GM12874 (cell line): ENCODE data around the gene TMEM263.

Experiments
- TF ChIP-seq, protein P1 (sequence below): IDR thresholded peaks from 2 replicates; pipeline ENCODE4 v1.5.1; 2011; ENCODE audit warnings: low read depth, mild to moderate bottlenecking, control low read depth, low read length, moderate library complexity; ENCODE audit not compliant: insufficient read depth

Gene TMEM263

GRCh38 chr12:106980944-106981343 is 25.2 kb downstream of the TMEM263 start:
- TF ChIP-seq, protein P1, sequence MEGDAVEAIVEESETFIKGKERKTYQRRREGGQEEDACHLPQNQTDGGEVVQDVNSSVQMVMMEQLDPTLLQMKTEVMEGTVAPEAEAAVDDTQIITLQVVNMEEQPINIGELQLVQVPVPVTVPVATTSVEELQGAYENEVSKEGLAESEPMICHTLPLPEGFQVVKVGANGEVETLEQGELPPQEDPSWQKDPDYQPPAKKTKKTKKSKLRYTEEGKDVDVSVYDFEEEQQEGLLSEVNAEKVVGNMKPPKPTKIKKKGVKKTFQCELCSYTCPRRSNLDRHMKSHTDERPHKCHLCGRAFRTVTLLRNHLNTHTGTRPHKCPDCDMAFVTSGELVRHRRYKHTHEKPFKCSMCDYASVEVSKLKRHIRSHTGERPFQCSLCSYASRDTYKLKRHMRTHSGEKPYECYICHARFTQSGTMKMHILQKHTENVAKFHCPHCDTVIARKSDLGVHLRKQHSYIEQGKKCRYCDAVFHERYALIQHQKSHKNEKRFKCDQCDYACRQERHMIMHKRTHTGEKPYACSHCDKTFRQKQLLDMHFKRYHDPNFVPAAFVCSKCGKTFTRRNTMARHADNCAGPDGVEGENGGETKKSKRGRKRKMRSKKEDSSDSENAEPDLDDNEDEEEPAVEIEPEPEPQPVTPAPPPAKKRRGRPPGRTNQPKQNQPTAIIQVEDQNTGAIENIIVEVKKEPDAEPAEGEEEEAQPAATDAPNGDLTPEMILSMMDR = no peak

DNA sequence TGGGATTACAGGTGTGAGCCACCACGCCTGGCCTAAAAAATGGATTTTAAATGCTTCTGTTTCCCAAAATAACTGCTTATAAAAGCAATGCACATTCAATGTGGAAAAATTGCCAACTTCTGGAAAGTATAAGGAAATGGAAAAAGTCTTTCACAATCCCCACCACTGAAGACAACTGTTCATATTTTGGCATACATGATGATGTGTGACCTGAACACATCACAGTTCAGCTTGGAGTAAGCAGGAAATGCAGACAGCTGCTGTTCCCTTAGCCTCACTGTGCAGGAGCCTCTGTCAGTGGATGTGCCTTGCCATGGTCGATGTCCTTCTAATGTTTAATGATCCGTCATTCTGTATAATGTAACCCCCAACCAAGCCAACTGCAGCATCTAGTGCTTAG is 26.1 kb downstream of the TMEM263 start:
- TF ChIP-seq, protein P1 = no peak

- TF ChIP-seq, protein P1 = no peak
These were observed 26.5 kb downstream of the TMEM263 start for GRCh38 chr12:106982229-106982628.

DNA sequence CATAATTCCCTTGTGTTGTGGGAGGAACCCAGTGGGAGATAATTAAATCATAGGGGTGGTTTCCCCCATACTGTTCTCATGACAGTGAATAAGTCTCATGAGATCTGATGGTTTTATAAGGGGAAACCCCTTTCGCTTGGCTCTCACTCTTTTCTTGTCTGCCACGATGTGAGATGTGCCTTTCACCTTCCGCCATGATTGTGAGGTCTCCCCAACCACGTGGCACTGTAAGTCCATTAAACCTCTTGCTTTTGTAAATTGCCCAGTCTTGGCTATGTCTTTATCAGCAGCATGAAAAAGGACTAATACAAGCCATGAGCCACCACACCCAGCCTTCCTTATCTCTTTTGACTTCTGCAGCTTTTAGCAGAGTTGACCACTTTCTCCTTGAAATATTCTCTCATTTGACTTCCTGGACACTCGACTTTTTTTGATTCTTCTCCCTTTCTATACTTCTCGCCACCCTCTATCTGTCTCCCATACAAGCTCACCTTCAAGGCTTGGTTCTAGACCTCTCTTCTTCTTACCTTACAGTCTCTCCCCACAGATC is 29.0 kb downstream of the TMEM263 start:
- TF ChIP-seq, protein P1 = no peak

- TF ChIP-seq, protein P1 = no peak
These were observed 29.8 kb downstream of the TMEM263 start for GRCh38 chr12:106985479-106985878.

DNA sequence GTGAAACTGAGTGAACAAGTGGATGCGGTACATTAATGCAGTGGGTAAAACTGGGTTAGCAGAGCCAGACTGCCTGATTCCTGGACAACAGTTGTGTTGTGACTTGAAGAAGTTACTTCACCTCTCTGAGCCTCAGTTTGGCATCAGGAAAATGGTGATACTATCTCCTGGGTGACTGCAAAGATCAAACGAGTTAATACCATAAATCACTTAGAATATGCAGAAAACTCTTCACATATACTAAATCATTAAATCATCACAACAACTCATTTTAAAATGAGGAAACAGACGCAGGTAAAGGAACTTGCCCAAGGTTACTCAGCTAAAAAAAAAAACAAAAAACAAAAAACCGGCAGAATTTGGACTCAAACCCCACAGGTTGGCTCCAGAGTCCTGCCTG is 30.4 kb downstream of the TMEM263 start:
- TF ChIP-seq, protein P1 = no peak

- TF ChIP-seq, protein P1 = no peak
These were observed 31.1 kb downstream of the TMEM263 start, which contains the start of gene MTERF2 for GRCh38 chr12:106986625-106987389. Gene MTERF2 (minus strand): TSS chr12:106987146. CDS start chr12:106978714, 8,432 bp downstream.
